Middle frontal gyrus (tissue), 1 donor: ENCODE data around the gene RXYLT1.
A peak's percentile ranks its signal among the peaks of the same experiment; 100 is the strongest.
"Not testable (repeated sequence)": the region's sequence is repeated elsewhere in the genome, so short reads cannot be mapped to it uniquely, and the experiment has no call there.

Experiments used
- DNase-seq: peaks from one replicate; pipeline ENCODE4 v3.0.0-alpha.2; 2015; ENCODE audit warnings: low spot score; ENCODE audit errors: extremely low spot score

RXYLT1 gene

GRCh38 chr12:63802012-63802608 is 22.4 kb downstream of the RXYLT1 start:
- DNase-seq, result peak; percentile 33

GRCh38 chr12:63804746-63805145 is 25.0 kb downstream of the RXYLT1 start:
- no peak for DNase-seq

GRCh38 chr12:63805704-63806672 is 26.3 kb downstream of the RXYLT1 start:
- DNase-seq, result no peak

GRCh38 chr12:63808631-63809030 is 28.9 kb downstream of the RXYLT1 start:
- no peak for DNase-seq

GRCh38 chr12:63809566-63809965 is 29.9 kb downstream of the RXYLT1 start:
- no peak for DNase-seq

GRCh38 chr12:63811334-63811733 is 31.6 kb downstream of the RXYLT1 start:
- DNase-seq, result no peak

GRCh38 chr12:63811755-63812154 is 32.0 kb downstream of the RXYLT1 start:
- DNase-seq, result no peak

GRCh38 chr12:63814146-63814772 is 34.5 kb downstream of the RXYLT1 start:
- DNase-seq, result no peak

- no peak for DNase-seq
Measured at GRCh38 chr12:63815482-63815852, 35.8 kb downstream of the RXYLT1 start.

- DNase-seq, result no peak
Measured at GRCh38 chr12:63816031-63816430, 36.3 kb downstream of the RXYLT1 start.

- no peak for DNase-seq
Measured at GRCh38 chr12:63820427-63820826, 40.7 kb downstream of the RXYLT1 start.

GRCh38 chr12:63821781-63822251 is 42.1 kb downstream of the RXYLT1 start:
- no peak for DNase-seq

- DNase-seq, result no peak
Measured at GRCh38 chr12:63822352-63822751, 42.6 kb downstream of the RXYLT1 start.

GRCh38 chr12:63823040-63823439 is 43.3 kb downstream of the RXYLT1 start:
- no peak for DNase-seq

GRCh38 chr12:63826006-63826585 is 46.4 kb downstream of the RXYLT1 start:
- peak; percentile 64 for DNase-seq

GRCh38 chr12:63828867-63829266 is 49.2 kb downstream of the RXYLT1 start:
- no peak for DNase-seq

GRCh38 chr12:63836046-63836445 is 56.3 kb downstream of the RXYLT1 start:
- no peak for DNase-seq

- no peak for DNase-seq
Measured at GRCh38 chr12:63836936-63837335, 57.2 kb downstream of the RXYLT1 start.

- no peak for DNase-seq
Measured at GRCh38 chr12:63838411-63838810, 58.7 kb downstream of the RXYLT1 start.

- DNase-seq, result no peak
Measured at GRCh38 chr12:63841011-63841410, 61.3 kb downstream of the RXYLT1 start.

- no peak for DNase-seq
Measured at GRCh38 chr12:63841571-63841970, 61.9 kb downstream of the RXYLT1 start.

GRCh38 chr12:63842750-63843149 is 63.0 kb downstream of the RXYLT1 start:
- DNase-seq, result not testable (repeated sequence)
